DND-41 (cell line): ENCODE measurements around the gene NXNL2.

ENCODE experiments used
- ATAC-seq: fragments of 200-7000 bp; cut with Tn5 transposase; 3 replicates; pipeline ENCODE4 v1.9.1; 2021; ENCODE audit warnings: low read depth; ENCODE audit not compliant: insufficient read depth
- DNase-seq: peaks from one replicate; pipeline ENCODE4 v3.0.0-alpha.2; 2020
- H2AFZ ChIP-seq: 2 replicates; pipeline ENCODE4 v1.6.0; 2012; ENCODE audit warnings: low read depth, low read length
- H3K27ac ChIP-seq: 2 replicates; pipeline ENCODE4 v1.5.1; 2012; ENCODE audit warnings: low read length, inconsistent platforms
- H3K27me3 ChIP-seq: fragments of 200-600 bp; sonication (generic); 2 replicates; pipeline ENCODE4 v1.6.0; 2012; ENCODE audit warnings: low read length, mild to moderate bottlenecking, inconsistent platforms; ENCODE audit not compliant: insufficient read depth, poor library complexity
- H3K36me3 ChIP-seq: 2 replicates; pipeline ENCODE4 v1.5.1; 2012; ENCODE audit warnings: low read length, inconsistent platforms; ENCODE audit not compliant: insufficient read depth
- H3K4me1 ChIP-seq: 2 replicates; pipeline ENCODE4 v1.5.1; 2012; ENCODE audit warnings: mild to moderate bottlenecking, low read length; ENCODE audit not compliant: insufficient read depth
- H3K4me2 ChIP-seq: 2 replicates; pipeline ENCODE4 v1.6.0; 2012; ENCODE audit warnings: mild to moderate bottlenecking, moderate library complexity, low read length, inconsistent platforms; ENCODE audit not compliant: insufficient read depth
- H3K4me3 ChIP-seq, 2 experiments: fragments of 200-600 bp in 1 of 2; shearing (Covaris generic) in 1 of 2; 2 replicates each; pipeline ENCODE4 v1.5.1; 2012 to 2016; ENCODE audit warnings: inconsistent platforms in 2 of 2, low read length in 2 of 2, mild to moderate bottlenecking in 2 of 2, low read depth in 1 of 2, moderate library complexity in 1 of 2
- H3K79me2 ChIP-seq: 2 replicates; pipeline ENCODE4 v1.6.0; 2012; ENCODE audit warnings: low read length, inconsistent platforms; ENCODE audit not compliant: insufficient read depth
- H3K9ac ChIP-seq: 2 replicates; pipeline ENCODE4 v1.6.0; 2012; ENCODE audit warnings: low read depth, mild to moderate bottlenecking, inconsistent platforms, low read length, moderate library complexity
- H3K9me3 ChIP-seq: 2 replicates; pipeline ENCODE4 v1.5.1; 2012; ENCODE audit warnings: low read length, moderate library complexity, mild to moderate bottlenecking, inconsistent platforms; ENCODE audit not compliant: insufficient read depth, severe bottlenecking
- H4K20me1 ChIP-seq: 2 replicates; pipeline ENCODE4 v1.6.0; 2012; ENCODE audit warnings: low read length; ENCODE audit not compliant: insufficient read depth
- CTCF ChIP-seq: IDR thresholded peaks from 2 replicates; pipeline ENCODE4 v1.5.1; 2012; ENCODE audit warnings: borderline replicate concordance, low read length, moderate library complexity, mild to moderate bottlenecking; ENCODE audit not compliant: poor library complexity, severe bottlenecking; ENCODE audit errors: extremely low read depth
- EZH2 ChIP-seq: IDR thresholded peaks from 3 replicates; pipeline ENCODE4 v1.6.1; 2012; ENCODE audit warnings: borderline replicate concordance, low read depth, mild to moderate bottlenecking, moderate library complexity, low read length, inconsistent platforms; ENCODE audit not compliant: severe bottlenecking

The NXNL2 gene

GRCh38 chr9:88587885-88588649 is 53.1 kb downstream of the NXNL2 start:
- H3K4me2 ChIP-seq = no peak overlapping the region
- DNase-seq = no peak
- TF ChIP-seq EZH2 (no peak), CTCF (no peak)
- no peaks in the 10 kb centered on the region for H3K79me2 ChIP-seq
- no peak overlapping the region for H3K4me3 ChIP-seq
- no peak overlapping the region for H3K27ac ChIP-seq
- no peaks in the 10 kb centered on the region for H3K4me1 ChIP-seq
- ATAC-seq = no peak; the same call in 2 of the 3 replicates
- H3K27me3 ChIP-seq = no peaks in the 10 kb centered on the region
- no peak overlapping the region for H3K9ac ChIP-seq
- no peaks in the 10 kb centered on the region for H3K36me3 ChIP-seq
- no peak overlapping the region for H2AFZ ChIP-seq
- H3K9me3 ChIP-seq = no peaks in the 10 kb centered on the region
- H4K20me1 ChIP-seq = no peaks in the 10 kb centered on the region

- Histone ChIP-seq H3K4me3 (no peak overlapping the region), H4K20me1 (no peaks in the 10 kb centered on the region), H3K9ac (no peak overlapping the region), H3K4me2 (no peak overlapping the region), H3K36me3 (no peaks in the 10 kb centered on the region), H2AFZ (no peak overlapping the region), H3K79me2 (no peaks in the 10 kb centered on the region), H3K4me1 (peaks cover 3% of the 10 kb centered on the region; the same call in 1 of the 2 replicates), H3K27ac (no peak overlapping the region), H3K27me3 (no peaks in the 10 kb centered on the region), H3K9me3 (no peaks in the 10 kb centered on the region)
- DNase-seq (no peak), ATAC-seq (no peak)
- TF ChIP-seq EZH2 (no peak), CTCF (no peak)
These were observed 54.7 kb downstream of the NXNL2 start for GRCh38 chr9:88589656-88590055.

GRCh38 chr9:88590558-88591146 is 55.7 kb downstream of the NXNL2 start:
- DNase-seq = no peak
- TF ChIP-seq CTCF = peak; percentile 32
- TF ChIP-seq EZH2 = no peak
- no peak overlapping the region for H3K9ac ChIP-seq

More at GRCh38 chr9:88590558-88591146, 55.7 kb downstream of the NXNL2 start:
- Histone ChIP-seq H3K4me1 (peaks cover 3% of the 10 kb centered on the region; the same call in 1 of the 2 replicates), H2AFZ (no peak overlapping the region), H4K20me1 (no peaks in the 10 kb centered on the region), H3K27me3 (no peaks in the 10 kb centered on the region), H3K79me2 (no peaks in the 10 kb centered on the region), H3K9me3 (no peaks in the 10 kb centered on the region), H3K4me3 (no peak overlapping the region), H3K4me2 (no peak overlapping the region), H3K27ac (no peak overlapping the region), H3K36me3 (no peaks in the 10 kb centered on the region)
- ATAC-seq = no peak
